Stimulated activated CD4-positive, alpha-beta T cell treated with anti-CD3 and anti-CD28 coated beads, Interleukin-1b, Interleukin-23, amount 100 ng/mL, for 48 hours (primary cell): ENCODE measurements around the gene APOLD1.
"Not testable (repeated sequence)": the region's sequence is repeated elsewhere in the genome, so short reads cannot be mapped to it uniquely, and the experiment has no call there.

ENCODE experiments used
- DNase-seq: peaks from one replicate; pipeline ENCODE4 v3.0.0-alpha.2; 2020

APOLD1 gene

GRCh38 chr12:12810553-12811021 lies 25.1 kb downstream of the APOLD1 start:
- no peak for DNase-seq

- no peak for DNase-seq
Measured at GRCh38 chr12:12811343-12811742, 25.9 kb downstream of the APOLD1 start.

- no peak for DNase-seq
Measured at GRCh38 chr12:12812174-12812573, 26.7 kb downstream of the APOLD1 start.

- DNase-seq = no peak
Measured at GRCh38 chr12:12812618-12813119, 27.2 kb downstream of the APOLD1 start.

- DNase-seq = peak; percentile 95
Measured at GRCh38 chr12:12813120-12814101, 28.0 kb downstream of the APOLD1 start, which contains the start of gene DDX47. TSS of gene DDX47 (plus strand) at chr12:12813346. CDS start at chr12:12813368, 22 bp downstream.

GRCh38 chr12:12817616-12818015 lies 32.2 kb downstream of the APOLD1 start:
- DNase-seq = no peak

GRCh38 chr12:12818701-12819100 lies 33.2 kb downstream of the APOLD1 start:
- DNase-seq = no peak

GRCh38 chr12:12819221-12819620 lies 33.8 kb downstream of the APOLD1 start:
- DNase-seq = no peak

- DNase-seq = no peak
Measured at GRCh38 chr12:12819752-12820311, 34.4 kb downstream of the APOLD1 start.

- not testable (repeated sequence) for DNase-seq
Measured at GRCh38 chr12:12820376-12820775, 34.9 kb downstream of the APOLD1 start.

GRCh38 chr12:12821975-12822374 lies 36.5 kb downstream of the APOLD1 start:
- no peak for DNase-seq

GRCh38 chr12:12822886-12823285 lies 37.4 kb downstream of the APOLD1 start:
- no peak for DNase-seq

- no peak for DNase-seq
Measured at GRCh38 chr12:12823300-12823699, 37.8 kb downstream of the APOLD1 start.

- no peak for DNase-seq
Measured at GRCh38 chr12:12823811-12824210, 38.4 kb downstream of the APOLD1 start.

- DNase-seq = no peak
Measured at GRCh38 chr12:12835378-12836146, 50.1 kb downstream of the APOLD1 start.

GRCh38 chr12:12836571-12836970 lies 51.1 kb downstream of the APOLD1 start:
- DNase-seq = no peak

GRCh38 chr12:12837025-12837812 lies 51.8 kb downstream of the APOLD1 start:
- peak; percentile 76 for DNase-seq

GRCh38 chr12:12837813-12838153 lies 52.3 kb downstream of the APOLD1 start:
- DNase-seq = no peak

GRCh38 chr12:12839003-12839395 lies 53.5 kb downstream of the APOLD1 start:
- DNase-seq = no peak

- not testable (repeated sequence) for DNase-seq
Measured at GRCh38 chr12:12839439-12839838, 54.0 kb downstream of the APOLD1 start.

GRCh38 chr12:12839873-12840579 lies 54.6 kb downstream of the APOLD1 start:
- DNase-seq = no peak

- no peak for DNase-seq
Measured at GRCh38 chr12:12840580-12840899, 55.1 kb downstream of the APOLD1 start.
